Hypothalamus (tissue), 51 donors: ENCODE results near the gene RUFY2.

Source experiments
- DNase-seq, 51 donors: peaks; one replicate each; lab custom pipeline; 2025; lab: John Stamatoyannopoulos, UW

RUFY2 gene, protein sequence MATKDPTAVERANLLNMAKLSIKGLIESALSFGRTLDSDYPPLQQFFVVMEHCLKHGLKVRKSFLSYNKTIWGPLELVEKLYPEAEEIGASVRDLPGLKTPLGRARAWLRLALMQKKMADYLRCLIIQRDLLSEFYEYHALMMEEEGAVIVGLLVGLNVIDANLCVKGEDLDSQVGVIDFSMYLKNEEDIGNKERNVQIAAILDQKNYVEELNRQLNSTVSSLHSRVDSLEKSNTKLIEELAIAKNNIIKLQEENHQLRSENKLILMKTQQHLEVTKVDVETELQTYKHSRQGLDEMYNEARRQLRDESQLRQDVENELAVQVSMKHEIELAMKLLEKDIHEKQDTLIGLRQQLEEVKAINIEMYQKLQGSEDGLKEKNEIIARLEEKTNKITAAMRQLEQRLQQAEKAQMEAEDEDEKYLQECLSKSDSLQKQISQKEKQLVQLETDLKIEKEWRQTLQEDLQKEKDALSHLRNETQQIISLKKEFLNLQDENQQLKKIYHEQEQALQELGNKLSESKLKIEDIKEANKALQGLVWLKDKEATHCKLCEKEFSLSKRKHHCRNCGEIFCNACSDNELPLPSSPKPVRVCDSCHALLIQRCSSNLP

DNA sequence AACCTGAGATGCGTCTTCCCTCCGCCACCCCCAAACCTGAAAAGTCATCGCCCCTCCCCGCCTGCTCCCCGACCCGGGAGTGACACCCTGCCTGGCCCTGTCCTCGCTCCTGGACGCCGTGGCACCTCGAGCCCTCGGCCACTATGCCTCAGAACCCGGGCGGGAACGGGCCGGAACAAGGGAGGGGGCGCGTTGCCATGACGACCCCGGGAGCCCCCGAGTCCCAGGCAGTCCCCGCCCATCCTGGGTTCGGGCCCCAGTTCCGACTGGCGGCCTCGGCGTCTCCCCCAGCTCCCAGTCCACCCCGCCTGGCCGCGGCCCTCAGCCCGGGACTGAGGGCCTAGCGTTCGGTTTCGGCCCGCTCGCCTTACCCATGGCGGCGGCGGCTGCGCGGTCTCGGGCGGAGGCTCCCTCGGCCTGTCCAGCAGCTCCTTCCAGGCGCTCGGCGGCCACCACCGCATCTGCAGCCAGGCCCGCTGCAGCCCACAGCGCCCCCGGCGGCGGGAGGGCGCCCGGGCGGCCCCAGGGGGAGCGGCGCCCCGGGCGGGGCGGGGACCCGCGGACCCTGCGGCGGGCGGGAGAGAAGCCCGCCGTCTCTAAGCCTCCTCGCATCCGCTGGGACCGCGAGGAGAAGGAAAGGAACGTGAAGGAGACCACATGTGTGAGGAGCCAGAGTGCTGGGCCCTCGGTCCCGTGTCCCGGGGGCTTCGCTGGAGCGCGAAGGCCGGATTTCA lies at the start of gene RUFY2:
TSS of gene RUFY2 (minus strand) at position 463 of the 734 bp plus-strand sequence. CDS start at position 375, 88 bp downstream.
- peak; percentile 15 to 94 (median 79) for DNase-seq

DNA sequence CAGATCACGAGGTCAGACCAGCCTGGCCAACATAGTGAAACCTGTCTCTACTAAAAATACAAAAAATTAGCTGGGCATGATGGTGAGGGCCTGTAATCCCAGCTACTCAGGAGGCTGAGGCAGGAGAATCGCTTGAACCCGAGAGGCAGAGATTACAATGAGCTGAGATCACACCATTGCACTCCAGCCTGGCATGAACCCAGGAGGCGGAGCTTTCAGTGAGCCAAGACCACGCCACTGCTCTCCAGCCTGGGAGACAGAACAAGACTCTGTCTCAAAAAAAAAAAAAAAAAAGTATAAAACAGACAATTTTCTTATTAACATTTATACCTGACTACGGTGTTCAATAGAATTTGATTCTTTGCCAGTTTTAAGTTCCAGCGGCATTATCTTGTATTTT lies 42.6 kb upstream of the RUFY2 start:
- DNase-seq = peak in 12 of 51 donors; percentile 0 to 21 (median 6)

DNA sequence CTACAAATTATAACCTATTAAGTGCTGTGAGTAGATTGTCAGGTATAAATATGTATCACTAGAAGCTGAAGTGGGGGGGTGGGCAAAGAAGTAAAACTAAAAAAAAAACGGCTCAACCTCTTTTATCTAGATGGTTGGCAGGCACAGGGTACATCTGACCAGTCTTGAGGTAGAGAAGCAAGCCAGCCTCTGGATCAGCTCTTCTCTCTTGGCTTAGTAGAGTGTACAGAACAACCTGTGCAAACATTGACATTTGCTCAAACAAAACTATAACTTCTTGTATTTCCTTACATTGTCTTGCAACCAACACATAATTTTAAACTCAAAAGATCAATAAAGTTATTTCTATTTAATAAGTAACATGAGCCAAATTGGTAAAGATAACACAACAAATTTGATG lies 39.1 kb upstream of the RUFY2 start:
- no peak for DNase-seq

DNA sequence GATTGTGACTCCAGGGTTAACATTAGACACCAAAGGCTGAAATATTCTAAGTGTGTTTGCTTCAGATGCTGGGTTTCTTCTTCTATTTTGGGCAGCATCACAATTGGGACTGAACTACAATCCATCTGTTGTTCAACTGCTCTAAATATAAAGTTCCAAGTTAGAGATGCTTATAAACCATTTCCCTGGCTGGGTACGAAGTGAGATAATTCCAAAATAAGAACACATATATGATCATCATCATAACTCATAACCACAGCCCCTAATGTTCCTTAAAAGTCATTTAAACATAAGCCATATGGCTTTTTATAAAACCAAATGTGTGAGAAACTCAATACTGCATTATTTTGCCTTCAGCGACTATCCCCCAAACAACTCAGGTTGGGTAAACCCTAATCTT lies 35.9 kb upstream of the RUFY2 start:
- DNase-seq = no peak

DNA sequence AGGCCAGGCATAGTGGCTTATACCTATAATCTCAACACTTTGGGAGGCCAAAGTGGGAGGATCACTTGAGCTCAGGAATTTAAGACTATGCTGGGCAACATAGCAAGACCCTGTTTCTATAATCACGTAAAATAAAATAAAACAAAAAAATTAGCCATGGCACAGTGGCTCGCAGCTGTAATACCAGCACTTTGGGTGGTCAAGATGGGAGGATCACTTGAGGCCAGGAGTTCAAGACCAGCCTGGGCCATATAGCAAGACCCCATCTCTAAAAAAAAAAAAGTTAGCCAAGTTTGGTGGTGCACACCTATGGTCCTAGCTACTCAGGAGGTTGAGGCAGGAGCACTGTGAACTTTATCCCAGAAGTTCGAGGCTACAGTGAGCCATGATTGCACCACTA lies 33.8 kb upstream of the RUFY2 start:
- DNase-seq = no peak

DNA sequence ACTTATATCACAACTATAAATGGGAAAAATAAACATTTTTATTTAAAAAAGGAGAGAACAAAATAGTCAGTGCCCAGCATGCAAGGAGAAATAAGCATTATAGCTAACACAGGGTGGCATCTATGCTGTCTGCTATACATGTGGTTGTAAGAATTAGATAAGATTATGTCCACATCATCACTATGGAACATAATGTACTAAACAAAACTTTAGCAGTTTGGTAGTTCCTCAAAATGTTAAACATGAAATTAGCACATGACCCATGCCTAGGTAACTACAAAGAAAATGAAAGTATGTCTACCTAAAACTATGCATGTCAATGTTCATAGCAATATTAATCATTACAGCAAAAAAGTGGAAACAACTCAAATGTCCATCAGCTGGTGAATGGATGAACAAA lies 28.7 kb upstream of the RUFY2 start:
- no peak for DNase-seq

DNA sequence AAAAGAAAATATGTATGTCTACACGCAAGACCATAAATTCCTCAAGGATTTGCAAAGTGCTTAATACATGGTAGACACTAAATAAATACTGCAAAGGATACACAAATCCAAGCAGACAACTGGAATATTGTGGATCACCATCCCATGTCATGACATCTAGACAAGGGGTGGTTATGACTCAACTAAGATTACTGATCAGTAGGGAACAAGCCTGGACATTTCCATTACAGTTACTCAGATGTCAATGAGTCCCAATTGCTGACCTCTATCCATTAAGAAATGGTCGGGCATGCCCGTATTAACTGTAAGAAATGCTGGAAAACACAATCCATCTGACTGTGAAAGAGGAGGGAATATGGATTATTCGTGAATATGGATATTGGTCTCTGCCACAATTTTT lies 27.6 kb upstream of the RUFY2 start:
- no peak for DNase-seq

DNA sequence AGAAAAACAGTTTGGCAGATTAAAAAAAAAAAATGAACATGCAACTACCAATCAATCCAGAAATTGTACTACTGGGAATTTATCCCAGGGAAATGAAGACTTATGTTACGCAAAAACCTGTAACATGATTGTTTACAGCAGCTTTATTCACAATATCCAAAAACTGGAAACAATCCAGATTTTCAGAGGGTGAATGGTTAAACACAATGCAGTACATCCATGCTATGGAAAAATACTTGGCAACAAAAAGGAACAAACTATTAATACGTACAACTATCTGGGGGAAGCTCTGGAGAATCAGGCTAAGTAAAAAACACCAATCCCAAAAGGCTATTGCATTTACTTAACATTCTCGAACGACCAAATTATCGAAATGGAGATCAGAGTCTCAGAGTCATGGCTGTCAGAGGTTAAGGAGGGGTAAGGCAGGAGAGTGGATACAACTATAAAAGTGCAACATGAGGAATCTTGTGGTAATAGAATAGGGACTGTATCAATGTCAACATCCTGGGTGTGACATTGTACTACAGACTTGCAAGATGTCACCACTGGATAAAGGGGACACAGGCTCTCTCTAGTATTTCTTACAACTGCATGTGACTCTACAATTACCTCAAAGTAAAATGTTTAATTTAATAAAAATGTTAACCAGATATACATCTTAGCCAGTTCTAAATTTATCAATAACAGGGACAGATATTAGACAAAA lies 21.5 kb upstream of the RUFY2 start:
- DNase-seq = no peak

DNA sequence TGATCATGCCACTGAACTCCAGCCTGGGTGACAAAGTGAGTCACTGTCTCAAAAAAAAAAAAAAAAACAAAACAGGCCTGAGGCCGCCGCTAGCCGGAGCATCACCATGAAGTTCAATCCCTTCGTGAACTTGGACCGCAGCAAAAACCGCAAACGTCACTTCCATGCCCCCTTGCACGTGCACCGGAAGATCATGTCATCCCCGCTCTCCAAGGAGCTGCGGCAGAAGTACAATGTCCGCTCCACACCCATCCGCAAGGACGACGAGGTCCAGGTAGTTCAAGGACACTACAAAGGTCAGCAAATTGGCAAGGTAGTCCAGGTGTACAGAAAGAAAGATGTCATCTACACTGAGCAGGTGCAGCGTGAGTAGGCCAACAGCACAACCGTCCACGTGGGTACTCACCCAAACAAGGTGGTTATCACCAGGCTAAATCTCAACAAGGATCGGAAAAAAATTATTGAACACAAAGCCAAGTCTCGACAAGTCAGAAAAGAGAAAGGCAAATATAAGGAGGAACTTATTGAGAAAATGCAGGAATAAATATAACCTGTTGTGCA lies 17.5 kb upstream of the RUFY2 start:
- DNase-seq = no peak

DNA sequence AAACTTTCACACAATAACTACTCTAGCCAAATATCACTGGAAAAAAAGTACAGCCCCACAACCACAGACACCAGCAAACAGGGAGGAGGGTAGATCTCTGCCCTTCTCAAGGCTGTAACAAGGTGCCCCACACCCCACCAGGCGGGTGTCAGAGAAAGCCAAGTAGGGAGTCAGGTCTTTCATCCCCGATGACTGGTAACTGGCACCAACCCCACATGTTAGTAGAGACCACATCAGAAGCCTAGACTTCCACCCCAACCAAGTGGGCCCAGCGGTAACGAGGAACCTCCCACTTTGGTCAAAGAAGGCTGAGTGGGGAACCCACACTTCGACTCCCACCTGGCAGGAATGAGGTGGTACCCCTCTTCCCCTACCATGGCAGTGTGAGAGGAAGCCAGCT lies 16.4 kb upstream of the RUFY2 start:
- DNase-seq = no peak

DNA sequence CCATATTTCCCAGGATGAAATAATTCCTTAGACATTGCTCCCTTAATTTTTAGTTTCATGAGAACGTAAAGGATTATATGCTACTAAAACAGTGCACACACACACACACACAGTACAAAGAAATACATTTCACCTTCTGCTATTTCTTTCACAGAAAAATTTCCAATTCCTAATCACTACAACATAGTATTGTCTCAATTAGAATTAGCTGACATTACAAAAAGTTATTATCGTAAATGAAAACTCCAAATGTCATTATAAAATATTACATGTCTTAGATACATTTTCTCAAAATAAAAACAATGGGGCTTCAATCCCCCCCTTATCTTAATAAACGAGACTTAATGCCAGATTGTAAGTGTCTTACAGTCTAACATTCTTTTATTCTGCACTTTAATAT lies 12.3 kb upstream of the RUFY2 start:
- no peak for DNase-seq

DNA sequence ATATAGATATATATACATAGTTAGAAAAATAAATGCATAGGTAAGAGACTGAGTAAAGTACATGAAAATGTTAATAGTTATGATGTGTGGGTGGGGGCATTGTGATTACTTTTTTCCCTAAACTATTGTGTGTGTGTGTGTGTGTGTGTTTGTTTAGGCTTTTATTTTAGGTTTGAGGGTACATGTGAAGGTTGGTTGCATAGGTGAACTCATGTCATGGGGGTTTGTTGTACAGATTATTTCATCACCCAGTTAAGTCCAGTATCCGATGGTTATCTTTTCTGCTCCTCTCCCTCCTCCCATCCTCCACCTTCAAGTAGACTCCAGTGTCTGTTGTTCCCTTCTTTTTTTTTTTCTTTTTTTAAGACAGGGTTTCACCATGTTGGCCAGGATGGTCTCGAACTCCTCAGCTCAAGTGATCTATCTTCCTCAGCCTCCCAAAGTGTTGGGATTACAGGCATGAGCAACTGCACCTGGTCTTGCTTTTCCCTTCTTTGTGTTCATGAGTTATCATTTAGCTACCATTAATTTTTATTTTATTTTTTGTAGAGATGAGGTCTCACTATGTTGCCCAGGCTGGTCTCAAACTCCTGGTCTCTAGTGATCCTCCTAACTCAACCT lies 1.9 kb upstream of the RUFY2 start:
- no peak for DNase-seq

DNA sequence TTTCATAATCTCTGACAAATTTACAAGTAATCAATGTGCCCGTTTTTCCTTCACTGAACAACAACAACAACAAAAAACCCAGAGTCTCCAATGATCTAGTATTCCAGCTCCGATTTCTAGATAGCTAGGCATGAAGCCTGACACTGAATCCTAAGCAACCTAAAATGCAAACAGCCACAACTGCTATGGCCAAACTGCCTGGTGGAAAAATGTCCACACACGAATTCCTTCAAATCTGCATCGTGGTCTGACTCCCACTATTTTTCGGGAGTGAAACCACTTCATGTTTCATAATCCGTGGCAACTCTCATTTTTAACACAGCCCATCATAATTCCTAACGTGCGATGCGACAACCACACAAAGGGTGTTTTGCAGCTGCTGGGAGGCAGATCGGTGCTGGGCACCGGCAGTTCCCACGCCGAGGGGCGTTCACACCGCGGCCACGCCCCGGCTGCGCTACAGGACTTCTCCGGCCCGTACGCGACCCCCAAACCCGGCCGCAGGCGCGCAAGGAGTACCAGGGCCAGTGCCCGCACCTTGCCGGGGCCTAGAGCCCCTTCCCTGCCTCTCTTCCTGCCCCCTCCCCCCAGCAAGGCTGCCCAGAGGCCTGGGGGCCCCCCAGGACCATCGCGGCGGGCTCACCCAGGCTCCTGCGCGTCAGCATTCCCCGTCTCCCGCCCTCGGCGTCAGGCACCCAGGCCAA lies 814 bp downstream of the RUFY2 start:
- peak in 36 of 51 donors; percentile 11 to 80 (median 49) for DNase-seq

DNA sequence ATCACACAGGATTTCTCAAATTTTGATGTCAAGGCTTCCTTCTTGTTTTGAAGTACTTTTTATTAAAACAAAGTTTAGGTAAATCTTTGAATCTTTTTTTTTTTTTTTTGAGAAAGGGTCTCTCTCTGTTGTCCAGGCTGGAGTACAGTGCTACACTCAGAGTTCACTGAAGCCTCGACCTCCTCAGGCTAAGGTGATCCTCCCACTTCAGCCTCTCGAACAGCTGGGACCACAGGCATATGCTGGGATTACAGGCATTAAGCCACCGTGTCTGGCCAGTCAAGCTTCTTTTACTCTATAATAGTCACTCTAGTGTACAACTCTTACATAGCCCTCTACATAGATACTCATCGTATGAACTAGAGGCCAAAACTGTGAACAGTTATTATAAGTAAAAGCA lies 3.4 kb downstream of the RUFY2 start:
- no peak for DNase-seq

DNA sequence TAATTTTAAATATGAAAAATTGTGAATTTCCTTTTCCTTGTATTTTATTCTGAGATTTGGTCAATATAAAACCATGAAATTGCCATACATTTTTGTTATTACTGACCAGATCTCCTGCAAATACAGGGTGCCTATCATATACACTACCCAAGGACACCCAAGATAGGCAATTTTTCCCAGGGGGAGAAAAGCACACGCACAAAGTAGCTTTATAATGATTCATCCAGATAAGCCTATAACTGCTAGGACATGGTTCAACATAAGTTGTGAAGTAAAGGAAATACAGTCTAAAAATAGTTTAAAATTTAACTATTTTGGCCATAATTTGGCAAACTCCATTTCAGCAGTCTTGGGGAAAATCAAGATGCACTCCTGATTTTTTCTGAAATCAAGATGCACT lies 4.8 kb downstream of the RUFY2 start:
- no peak for DNase-seq

DNA sequence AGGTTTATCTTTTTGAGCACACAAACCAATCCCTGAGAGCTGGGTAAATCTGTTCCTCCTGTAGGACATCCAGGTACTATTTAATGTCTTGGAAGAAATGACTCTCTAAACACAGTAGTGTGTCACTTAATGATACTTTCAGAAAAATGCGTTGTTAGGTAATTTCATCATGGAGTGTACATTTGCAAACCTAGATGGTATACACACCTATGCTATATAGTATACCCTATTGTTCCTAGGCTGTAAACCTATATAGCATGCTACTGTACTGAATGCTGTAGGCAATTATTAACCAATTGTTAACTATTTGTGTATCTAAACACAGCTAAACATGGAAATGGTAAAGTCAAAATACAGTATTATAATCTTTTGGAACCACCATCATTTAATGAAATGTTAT lies 10.1 kb downstream of the RUFY2 start:
- no peak for DNase-seq

DNA sequence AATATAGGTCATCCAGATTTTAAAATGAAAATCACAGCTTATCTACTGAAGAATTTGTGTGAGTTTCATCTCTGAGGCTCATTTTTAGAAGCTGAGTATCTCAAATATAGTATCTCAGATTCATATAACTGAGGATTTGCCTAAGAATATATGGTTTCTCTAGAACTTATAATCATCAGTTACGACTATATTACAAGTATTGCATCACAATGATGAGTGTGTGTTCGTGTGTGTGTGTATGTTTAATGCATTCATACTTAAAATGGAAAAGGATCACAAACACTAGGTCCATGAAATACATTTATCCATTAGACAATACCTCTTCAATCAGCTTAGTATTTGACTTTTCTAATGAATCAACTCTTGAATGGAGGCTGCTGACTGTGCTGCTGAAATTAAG lies 21.3 kb downstream of the RUFY2 start:
- DNase-seq = no peak

DNA sequence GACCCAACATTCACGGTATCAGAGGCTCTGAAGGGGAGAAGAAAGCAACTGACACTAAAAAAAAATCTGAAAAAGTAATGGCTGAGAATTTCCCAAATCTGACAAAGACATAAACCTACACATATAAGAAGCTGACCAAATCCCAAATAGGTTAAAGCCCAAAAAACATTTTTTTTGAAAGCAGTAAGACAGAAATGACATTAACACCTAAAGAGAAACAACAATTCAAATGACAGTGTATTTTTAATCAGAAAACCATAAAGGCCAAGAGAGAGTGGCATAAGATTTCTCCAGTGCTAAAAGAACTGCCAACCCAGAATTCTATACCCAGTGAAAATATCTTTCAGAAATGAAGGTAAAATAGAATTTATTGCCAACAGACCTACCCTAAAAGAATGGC lies 35.5 kb downstream of the RUFY2 start:
- no peak for DNase-seq

DNA sequence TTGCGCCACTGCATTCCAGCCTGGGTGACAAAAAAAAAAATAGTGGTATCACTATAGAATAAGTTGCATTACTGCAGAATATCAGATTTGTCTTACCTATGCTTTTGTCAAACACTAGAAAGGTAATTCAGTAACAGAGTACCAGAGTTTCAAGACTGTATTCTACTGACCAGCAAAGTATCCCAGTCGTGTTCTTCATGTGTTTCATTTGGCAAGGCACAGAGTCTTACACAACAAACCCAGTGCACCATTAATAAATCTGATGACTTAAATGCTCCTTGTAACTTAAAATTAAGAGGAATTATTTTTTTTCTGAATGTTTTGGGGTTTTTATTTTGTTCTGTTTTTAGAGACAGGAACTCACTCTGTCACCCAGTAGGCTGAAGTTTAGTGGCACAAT lies 40.0 kb downstream of the RUFY2 start:
- DNase-seq = no peak

DNA sequence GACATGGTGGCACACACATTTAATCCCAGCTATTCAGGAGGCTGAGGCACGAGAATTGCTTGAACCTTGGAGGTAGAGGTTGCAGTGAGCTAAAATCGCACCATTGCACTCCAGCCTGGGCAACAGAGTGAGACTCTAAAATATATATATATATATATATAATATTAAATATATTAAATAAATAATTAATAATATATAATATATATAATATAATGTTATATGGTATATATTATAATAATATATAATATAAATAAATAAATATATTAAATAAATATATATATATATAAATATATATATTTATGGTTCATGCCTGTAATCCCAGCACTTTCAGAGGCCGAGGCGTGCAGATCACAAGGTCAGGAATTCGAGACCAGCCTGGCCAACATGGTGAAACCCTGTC lies 40.5 kb downstream of the RUFY2 start:
- no peak for DNase-seq
